Loucy (cell line): ENCODE measurements around the gene SATB2.

Experiments used
- EZH2phosphoT487 ChIP-seq: fragments of 200-600 bp; IDR thresholded peaks from 2 replicates; pipeline ENCODE4 v1.6.1; 2018; ENCODE audit warnings: antibody characterized with exemption, mild to moderate bottlenecking, moderate library complexity, borderline replicate concordance
- TF ChIP-seq, protein P1 (sequence below): fragments of 200-600 bp; sonication (generic); conservative IDR thresholded peaks from 2 replicates; pipeline ENCODE4 v1.5.1; 2014; ENCODE audit warnings: mild to moderate bottlenecking, antibody characterized with exemption, low read length

GRCh38 chr2:199303728-199304177 is 154.0 kb downstream of the SATB2 start:
- TF ChIP-seq, protein P1, sequence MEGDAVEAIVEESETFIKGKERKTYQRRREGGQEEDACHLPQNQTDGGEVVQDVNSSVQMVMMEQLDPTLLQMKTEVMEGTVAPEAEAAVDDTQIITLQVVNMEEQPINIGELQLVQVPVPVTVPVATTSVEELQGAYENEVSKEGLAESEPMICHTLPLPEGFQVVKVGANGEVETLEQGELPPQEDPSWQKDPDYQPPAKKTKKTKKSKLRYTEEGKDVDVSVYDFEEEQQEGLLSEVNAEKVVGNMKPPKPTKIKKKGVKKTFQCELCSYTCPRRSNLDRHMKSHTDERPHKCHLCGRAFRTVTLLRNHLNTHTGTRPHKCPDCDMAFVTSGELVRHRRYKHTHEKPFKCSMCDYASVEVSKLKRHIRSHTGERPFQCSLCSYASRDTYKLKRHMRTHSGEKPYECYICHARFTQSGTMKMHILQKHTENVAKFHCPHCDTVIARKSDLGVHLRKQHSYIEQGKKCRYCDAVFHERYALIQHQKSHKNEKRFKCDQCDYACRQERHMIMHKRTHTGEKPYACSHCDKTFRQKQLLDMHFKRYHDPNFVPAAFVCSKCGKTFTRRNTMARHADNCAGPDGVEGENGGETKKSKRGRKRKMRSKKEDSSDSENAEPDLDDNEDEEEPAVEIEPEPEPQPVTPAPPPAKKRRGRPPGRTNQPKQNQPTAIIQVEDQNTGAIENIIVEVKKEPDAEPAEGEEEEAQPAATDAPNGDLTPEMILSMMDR: no peak
- TF ChIP-seq EZH2phosphoT487: no peak
